Measurements from ENCODE around the gene COL18A1. TPM values are rescaled to one million over a fixed set of nuclear protein-coding genes. Genes with fewer than 3 reads are reported as not detected.

Gene COL18A1
- total RNA-seq, 1 donor from 2014 or later, result 9.2 TPM

GRCh38 chr21:45518742-45519141, 113.8 kb downstream of the COL18A1 start:
- H3K4me3 ChIP-seq (ENCODE audit: low read depth, low read length), result no peak overlapping the region
- H3K27me3 ChIP-seq (ENCODE audit: control insufficient read depth, insufficient read depth, low read length), result no peaks in the 10 kb centered on the region
- FAIRE-seq, result no peak
- no peak for TF ChIP-seq CTCF (IDR thresholded peaks at IDR 0.05; ENCODE audit: insufficient read depth, low read length, severe bottlenecking)
- peaks cover 1% of the 10 kb centered on the region for H3K36me3 ChIP-seq (ENCODE audit: control insufficient read depth, insufficient read depth, low read length)
- DNase-seq (ENCODE audit: low read depth), result no peak

GRCh38 chr21:45519182-45519581, 114.2 kb downstream of the COL18A1 start:
- no peaks in the 10 kb centered on the region for H3K27me3 ChIP-seq (ENCODE audit: control insufficient read depth, insufficient read depth, low read length)
- TF ChIP-seq CTCF (IDR thresholded peaks at IDR 0.05; ENCODE audit: insufficient read depth, low read length, severe bottlenecking), result no peak
- H3K36me3 ChIP-seq (ENCODE audit: control insufficient read depth, insufficient read depth, low read length), result peaks cover 1% of the 10 kb centered on the region
- no peak overlapping the region for H3K4me3 ChIP-seq (ENCODE audit: low read depth, low read length)
- no peak for FAIRE-seq
- no peak for DNase-seq (ENCODE audit: low read depth)

- TF ChIP-seq CTCF (IDR thresholded peaks at IDR 0.05; ENCODE audit: insufficient read depth, low read length, severe bottlenecking), result no peak
- H3K36me3 ChIP-seq (ENCODE audit: control insufficient read depth, insufficient read depth, low read length), result no peaks in the 10 kb centered on the region
These were observed 116.3 kb downstream of the COL18A1 start for GRCh38 chr21:45521241-45521640.

GRCh38 chr21:45522381-45522780, 117.4 kb downstream of the COL18A1 start:
- H3K36me3 ChIP-seq (ENCODE audit: control insufficient read depth, insufficient read depth, low read length), result no peaks in the 10 kb centered on the region
- H3K4me3 ChIP-seq (ENCODE audit: low read depth, low read length), result no peak overlapping the region
- no peaks in the 10 kb centered on the region for H3K27me3 ChIP-seq (ENCODE audit: control insufficient read depth, insufficient read depth, low read length)
- no peak for FAIRE-seq
- no peak for TF ChIP-seq CTCF (IDR thresholded peaks at IDR 0.05; ENCODE audit: insufficient read depth, low read length, severe bottlenecking)
- DNase-seq (ENCODE audit: low read depth), result no peak

More at GRCh38 chr21:45521241-45521640, 116.3 kb downstream of the COL18A1 start:
- Histone ChIP-seq H3K27me3 (ENCODE audit: control insufficient read depth, insufficient read depth, low read length) (no peaks in the 10 kb centered on the region), H3K4me3 (ENCODE audit: low read depth, low read length) (no peak overlapping the region)
- FAIRE-seq (no peak), DNase-seq (ENCODE audit: low read depth) (no peak)

GRCh38 chr21:45522986-45523385, 118.0 kb downstream of the COL18A1 start:
- no peak for TF ChIP-seq CTCF (IDR thresholded peaks at IDR 0.05; ENCODE audit: insufficient read depth, low read length, severe bottlenecking)
- FAIRE-seq (no peak), DNase-seq (ENCODE audit: low read depth) (no peak)
- H3K4me3 ChIP-seq (ENCODE audit: low read depth, low read length), result no peak overlapping the region
- no peaks in the 10 kb centered on the region for H3K27me3 ChIP-seq (ENCODE audit: control insufficient read depth, insufficient read depth, low read length)
- no peaks in the 10 kb centered on the region for H3K36me3 ChIP-seq (ENCODE audit: control insufficient read depth, insufficient read depth, low read length)

- Histone ChIP-seq H3K36me3 (ENCODE audit: control insufficient read depth, insufficient read depth, low read length) (no peaks in the 10 kb centered on the region), H3K27me3 (ENCODE audit: control insufficient read depth, insufficient read depth, low read length) (no peaks in the 10 kb centered on the region), H3K4me3 (ENCODE audit: low read depth, low read length) (no peak overlapping the region)
- no peak for FAIRE-seq
- DNase-seq (ENCODE audit: low read depth), result no peak
- no peak for TF ChIP-seq CTCF (IDR thresholded peaks at IDR 0.05; ENCODE audit: insufficient read depth, low read length, severe bottlenecking)
These were observed 118.6 kb downstream of the COL18A1 start for GRCh38 chr21:45523411-45524101.

All from bronchial epithelial cell (primary cell).